ENCODE data around the gene NDUFB10. TPM values are rescaled to one million over a fixed set of nuclear protein-coding genes. Genes with fewer than 3 reads are reported as not detected.
"Not testable (repeated sequence)": the region's sequence is repeated elsewhere in the genome, so short reads cannot be mapped to it uniquely, and the experiment has no call there.

NDUFB10 gene
- total RNA-seq, 4 donors from 2014 or later = 249 to 381 (median 295) TPM

DNA sequence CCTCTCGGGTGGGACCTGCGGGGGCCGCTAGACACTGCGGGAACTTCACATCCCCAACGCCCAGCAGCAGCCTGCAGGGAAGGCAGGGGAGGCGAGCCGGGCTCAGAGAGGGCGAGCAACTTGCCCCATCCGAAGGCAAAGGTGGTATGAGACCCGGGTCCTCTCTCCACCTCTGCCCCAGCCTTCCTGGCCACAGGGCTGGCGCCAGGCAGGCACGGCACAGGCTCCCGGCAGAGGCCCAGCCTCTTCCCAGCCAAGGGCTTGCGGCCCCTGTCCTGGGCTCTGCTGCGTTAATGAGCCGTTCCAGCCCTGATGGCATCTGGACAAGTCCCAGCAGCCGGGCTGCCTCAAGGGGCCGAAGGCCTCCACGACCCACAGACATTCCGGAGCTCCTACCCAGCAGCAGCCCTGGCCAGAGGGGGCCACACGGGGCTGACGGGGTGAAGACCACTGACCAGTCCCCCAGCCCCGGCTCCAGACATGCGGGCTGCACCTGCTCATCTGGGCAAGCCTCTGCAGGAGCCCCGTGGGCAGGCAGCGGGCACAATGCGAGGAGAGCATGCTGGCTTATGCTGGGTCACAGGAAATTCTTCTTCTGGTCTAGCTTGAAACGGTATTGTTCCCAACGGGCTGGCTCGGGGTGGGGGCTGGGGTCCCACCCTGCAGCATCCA, 39.9 kb upstream of the NDUFB10 start:
- no peaks in the 10 kb centered on the region for H3K36me3 ChIP-seq
- no peak overlapping the region for H3K27ac ChIP-seq (replicated peaks in 1 of 4)
- H3K27me3 ChIP-seq = peaks cover 0 to 99% (median 46%) of the 10 kb centered on the region in 4 donors
- intact Hi-C loops (cut with DNase I) = no loop called here
- peaks cover 0 to 27% (median 24%) of the 10 kb centered on the region in 4 donors for H3K4me1 ChIP-seq
- no peaks in the 10 kb centered on the region for H3K9me3 ChIP-seq
- 19% methylated on average over 11 of the region's 30 CpGs for WGBS
- no peak overlapping the region for H3K4me3 ChIP-seq
- no peak for DNase-seq (ENCODE audit: extremely low spot score)
- TF ChIP-seq, protein P1, sequence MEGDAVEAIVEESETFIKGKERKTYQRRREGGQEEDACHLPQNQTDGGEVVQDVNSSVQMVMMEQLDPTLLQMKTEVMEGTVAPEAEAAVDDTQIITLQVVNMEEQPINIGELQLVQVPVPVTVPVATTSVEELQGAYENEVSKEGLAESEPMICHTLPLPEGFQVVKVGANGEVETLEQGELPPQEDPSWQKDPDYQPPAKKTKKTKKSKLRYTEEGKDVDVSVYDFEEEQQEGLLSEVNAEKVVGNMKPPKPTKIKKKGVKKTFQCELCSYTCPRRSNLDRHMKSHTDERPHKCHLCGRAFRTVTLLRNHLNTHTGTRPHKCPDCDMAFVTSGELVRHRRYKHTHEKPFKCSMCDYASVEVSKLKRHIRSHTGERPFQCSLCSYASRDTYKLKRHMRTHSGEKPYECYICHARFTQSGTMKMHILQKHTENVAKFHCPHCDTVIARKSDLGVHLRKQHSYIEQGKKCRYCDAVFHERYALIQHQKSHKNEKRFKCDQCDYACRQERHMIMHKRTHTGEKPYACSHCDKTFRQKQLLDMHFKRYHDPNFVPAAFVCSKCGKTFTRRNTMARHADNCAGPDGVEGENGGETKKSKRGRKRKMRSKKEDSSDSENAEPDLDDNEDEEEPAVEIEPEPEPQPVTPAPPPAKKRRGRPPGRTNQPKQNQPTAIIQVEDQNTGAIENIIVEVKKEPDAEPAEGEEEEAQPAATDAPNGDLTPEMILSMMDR (IDR thresholded peaks at IDR 0.05) = no peak
- TF ChIP-seq POLR2A (IDR thresholded peaks at IDR 0.05; ENCODE audit: low read depth) (no peak), POLR2AphosphoS5 (IDR thresholded peaks at IDR 0.05) (no peak), EP300 (IDR thresholded peaks at IDR 0.05) (no peak)

- H3K9me3 ChIP-seq; DNase-seq (ENCODE audit: extremely low spot score); H3K27ac ChIP-seq (replicated peaks in 1 of 4); H3K4me3 ChIP-seq; intact Hi-C loops (cut with DNase I); H3K36me3 ChIP-seq: not testable (repeated sequence)
- Histone ChIP-seq H3K27me3 (peaks cover 0 to 99% (median 46%) of the 10 kb centered on the region in 4 donors), H3K4me1 (peaks cover 0 to 27% (median 24%) of the 10 kb centered on the region in 4 donors)
- 66% methylated on average over 20 of the region's 21 CpGs for WGBS
Observed at GRCh38 chr16:1920122-1920521, 39.2 kb upstream of the NDUFB10 start.

GRCh38 chr16:1920727-1921171, 38.6 kb upstream of the NDUFB10 start:
- Histone ChIP-seq H3K27ac (replicated peaks in 1 of 4) (no peak overlapping the region), H3K4me3 (no peak overlapping the region), H3K27me3 (peaks cover 0 to 98% (median 46%) of the 10 kb centered on the region in 4 donors), H3K9me3 (no peaks in the 10 kb centered on the region), H3K36me3 (no peaks in the 10 kb centered on the region), H3K4me1 (peaks cover 0 to 27% (median 24%) of the 10 kb centered on the region in 4 donors)
- intact Hi-C loops (cut with DNase I) = no loop called here
- WGBS = 16% methylated on average over 12 of the region's 15 CpGs
- TF ChIP-seq POLR2AphosphoS5 (IDR thresholded peaks at IDR 0.05) (no peak), POLR2A (IDR thresholded peaks at IDR 0.05; ENCODE audit: low read depth) (no peak), EP300 (IDR thresholded peaks at IDR 0.05) (no peak)
- TF ChIP-seq, protein P1 (IDR thresholded peaks at IDR 0.05) = no peak
- no peak for DNase-seq (ENCODE audit: extremely low spot score)

DNA sequence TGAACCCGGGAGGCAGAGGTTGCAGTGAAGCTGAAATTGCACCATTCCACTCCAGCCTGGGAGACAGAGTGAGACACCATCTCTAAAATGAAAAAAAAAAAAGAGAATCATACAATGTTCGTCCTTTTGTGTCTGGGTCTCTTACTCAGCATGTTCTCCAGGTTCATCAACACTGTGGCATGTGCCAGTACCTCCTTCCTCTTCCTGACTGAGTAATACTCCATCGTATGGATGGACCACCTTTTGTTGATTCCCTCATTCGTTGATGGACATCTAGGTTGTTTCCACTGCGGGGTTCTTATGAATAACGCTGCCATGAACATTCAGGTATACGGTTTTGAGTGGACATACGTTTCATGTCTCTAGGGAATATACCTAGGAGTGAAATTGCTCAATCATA, 37.0 kb upstream of the NDUFB10 start:
- no peak overlapping the region for H3K27ac ChIP-seq (replicated peaks in 1 of 4)
- DNase-seq (ENCODE audit: extremely low spot score) = no peak
- no peak for TF ChIP-seq POLR2A (IDR thresholded peaks at IDR 0.05; ENCODE audit: low read depth)
- TF ChIP-seq POLR2AphosphoS5 (IDR thresholded peaks at IDR 0.05) = no peak
- TF ChIP-seq, protein P1 (IDR thresholded peaks at IDR 0.05) = no peak
- no peak for TF ChIP-seq EP300 (IDR thresholded peaks at IDR 0.05)
- H3K4me3 ChIP-seq = no peak overlapping the region
- no peaks in the 10 kb centered on the region for H3K36me3 ChIP-seq
- H3K9me3 ChIP-seq = no peaks in the 10 kb centered on the region
- intact Hi-C loops (cut with DNase I) = no loop called here
- peaks cover 0 to 82% (median 34%) of the 10 kb centered on the region in 4 donors for H3K27me3 ChIP-seq
- WGBS = 76% methylated on average over 8 of the region's 8 CpGs
- peaks cover 0 to 25% (median 23%) of the 10 kb centered on the region in 4 donors for H3K4me1 ChIP-seq

- intact Hi-C loops (cut with DNase I) = no loop called here
- Histone ChIP-seq H3K9me3 (no peaks in the 10 kb centered on the region), H3K4me1 (peaks cover 0 to 18% (median 15%) of the 10 kb centered on the region in 4 donors), H3K27ac (replicated peaks in 1 of 4) (no peak overlapping the region), H3K36me3 (no peaks in the 10 kb centered on the region), H3K4me3 (no peak overlapping the region), H3K27me3 (peaks cover 0 to 71% (median 28%) of the 10 kb centered on the region in 4 donors)
- DNase-seq (ENCODE audit: extremely low spot score) = no peak
- TF ChIP-seq, protein P1 (IDR thresholded peaks at IDR 0.05) = peak in 1 of 3 experiments; percentile 17
- TF ChIP-seq POLR2AphosphoS5 (IDR thresholded peaks at IDR 0.05) (no peak), POLR2A (IDR thresholded peaks at IDR 0.05; ENCODE audit: low read depth) (no peak), EP300 (IDR thresholded peaks at IDR 0.05) (no peak)
- WGBS = 18% methylated on average over 22 of the region's 24 CpGs
Observed at GRCh38 chr16:1923299-1924034, 35.9 kb upstream of the NDUFB10 start.

Data from esophagus muscularis mucosa (tissue), 4 donors.